ENCODE data around the gene PIAS1. TPM values are rescaled to one million over a fixed set of nuclear protein-coding genes. Genes with fewer than 3 reads are reported as not detected.

The PIAS1 gene
- total RNA-seq, 1 experiment from 2014 or later = 29.7 TPM

GRCh38 chr15:68210409-68210756 lies 156.3 kb downstream of the PIAS1 start:
- H3K27me3 Mint-ChIP-seq (ENCODE audit: low read depth) = no peaks in the 10 kb centered on the region
- DNase-seq (ENCODE audit: low spot score) = no peak
- H3K4me1 Mint-ChIP-seq = peaks cover 23% of the 10 kb centered on the region
- H3K9me3 Mint-ChIP-seq = no peaks in the 10 kb centered on the region
- no peak overlapping the region for H3K4me3 Mint-ChIP-seq
- H3K27ac Mint-ChIP-seq = no peak overlapping the region
- ChIA-PET CTCF (interaction anchor here (1.0 to 2.6 kb wide), 12 partner anchors 9 to 347 kb away, joined by 3 to 38 read pairs (median 9); partner anchors contain the start of gene CLN6), POLR2A (interaction anchor here (0.7 to 1.0 kb wide), 2 partner anchors 14 to 22 kb away, joined by 3 to 4 read pairs; no protein-coding TSS in a partner anchor)
- peaks cover 4% of the 10 kb centered on the region; the same call in 1 of the 2 replicates for H3K36me3 Mint-ChIP-seq
- no peak for ATAC-seq
- no peak for TF ChIP-seq AR (CRISPR knock-in tag; IDR thresholded peaks at IDR 0.05)
- no peak for TF ChIP-seq GABPB1 (CRISPR knock-in tag; IDR thresholded peaks at IDR 0.05)
- no peak for TF ChIP-seq JAZF1 (CRISPR knock-in tag; IDR thresholded peaks at IDR 0.05)
- no peak for TF ChIP-seq FOXJ3 (CRISPR knock-in tag; IDR thresholded peaks at IDR 0.05; ENCODE audit: borderline replicate concordance)
- TF ChIP-seq JUN (CRISPR knock-in tag; IDR thresholded peaks at IDR 0.05) = no peak
- TF ChIP-seq SMAD3 (CRISPR knock-in tag; IDR thresholded peaks at IDR 0.05; ENCODE audit: borderline replicate concordance) = no peak
- no peak for TF ChIP-seq NR1H2 (CRISPR knock-in tag; IDR thresholded peaks at IDR 0.05)
- TF ChIP-seq ZNF423 (CRISPR knock-in tag; IDR thresholded peaks at IDR 0.05) = no peak
- no peak for TF ChIP-seq OVOL2 (CRISPR knock-in tag; IDR thresholded peaks at IDR 0.05; ENCODE audit: borderline replicate concordance)

DNA sequence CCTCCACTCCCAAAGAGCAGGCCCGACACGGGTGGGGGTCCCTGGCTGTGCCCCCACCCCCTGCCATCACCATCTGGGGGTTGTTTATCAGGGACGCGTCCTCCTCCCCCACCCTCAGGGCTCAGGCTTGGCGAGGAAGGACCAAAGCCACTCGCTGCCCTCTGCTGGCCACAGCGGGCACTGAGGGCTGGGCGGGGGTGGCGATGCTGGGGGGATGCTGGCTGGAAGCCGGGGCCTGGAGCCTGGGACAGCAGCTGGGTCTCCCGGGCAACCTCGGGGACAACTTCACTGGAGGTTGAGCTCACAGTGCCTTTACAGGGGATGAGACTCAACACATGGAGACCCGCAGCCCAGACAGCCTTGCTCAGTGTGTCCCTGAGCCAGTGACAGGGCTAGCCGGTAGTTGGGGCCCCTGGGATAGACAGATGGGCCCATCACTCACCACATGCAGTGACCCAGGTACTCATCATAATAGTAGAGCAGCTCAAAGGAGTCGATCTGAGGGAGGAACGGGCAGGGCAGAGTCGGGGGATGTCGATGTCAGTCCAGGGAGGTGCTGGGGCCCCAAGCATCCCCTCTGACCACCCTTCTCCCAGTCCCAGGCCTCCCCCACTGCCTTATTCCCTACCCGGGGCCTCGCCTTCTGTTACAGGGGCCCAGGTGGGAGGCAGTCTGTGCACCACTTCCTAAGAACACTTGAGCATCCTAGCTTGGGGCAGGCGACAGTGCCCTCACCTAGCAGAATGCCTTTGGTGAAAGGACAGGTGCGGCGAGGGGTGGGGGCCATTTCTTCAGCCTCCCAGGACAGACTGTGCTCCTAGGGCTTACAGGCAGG lies 156.9 kb downstream of the PIAS1 start:
- DNase-seq (ENCODE audit: low spot score) (peak; percentile 87), ATAC-seq (peak; percentile 71)
- Mint-ChIP-seq H3K9me3 (no peaks in the 10 kb centered on the region), H3K4me1 (peaks cover 16% of the 10 kb centered on the region), H3K4me3 (no peak overlapping the region), H3K27ac (no peak overlapping the region), H3K36me3 (peaks cover 4% of the 10 kb centered on the region; the same call in 1 of the 2 replicates), H3K27me3 (ENCODE audit: low read depth) (no peaks in the 10 kb centered on the region)
- no peak for TF ChIP-seq RORB (CRISPR knock-in tag; IDR thresholded peaks at IDR 0.05)
- TF ChIP-seq, protein P1, sequence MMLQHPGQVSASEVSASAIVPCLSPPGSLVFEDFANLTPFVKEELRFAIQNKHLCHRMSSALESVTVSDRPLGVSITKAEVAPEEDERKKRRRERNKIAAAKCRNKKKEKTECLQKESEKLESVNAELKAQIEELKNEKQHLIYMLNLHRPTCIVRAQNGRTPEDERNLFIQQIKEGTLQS (CRISPR knock-in tag; conservative IDR thresholded peaks at IDR 0.05) = no peak
- TF ChIP-seq, protein P2, sequence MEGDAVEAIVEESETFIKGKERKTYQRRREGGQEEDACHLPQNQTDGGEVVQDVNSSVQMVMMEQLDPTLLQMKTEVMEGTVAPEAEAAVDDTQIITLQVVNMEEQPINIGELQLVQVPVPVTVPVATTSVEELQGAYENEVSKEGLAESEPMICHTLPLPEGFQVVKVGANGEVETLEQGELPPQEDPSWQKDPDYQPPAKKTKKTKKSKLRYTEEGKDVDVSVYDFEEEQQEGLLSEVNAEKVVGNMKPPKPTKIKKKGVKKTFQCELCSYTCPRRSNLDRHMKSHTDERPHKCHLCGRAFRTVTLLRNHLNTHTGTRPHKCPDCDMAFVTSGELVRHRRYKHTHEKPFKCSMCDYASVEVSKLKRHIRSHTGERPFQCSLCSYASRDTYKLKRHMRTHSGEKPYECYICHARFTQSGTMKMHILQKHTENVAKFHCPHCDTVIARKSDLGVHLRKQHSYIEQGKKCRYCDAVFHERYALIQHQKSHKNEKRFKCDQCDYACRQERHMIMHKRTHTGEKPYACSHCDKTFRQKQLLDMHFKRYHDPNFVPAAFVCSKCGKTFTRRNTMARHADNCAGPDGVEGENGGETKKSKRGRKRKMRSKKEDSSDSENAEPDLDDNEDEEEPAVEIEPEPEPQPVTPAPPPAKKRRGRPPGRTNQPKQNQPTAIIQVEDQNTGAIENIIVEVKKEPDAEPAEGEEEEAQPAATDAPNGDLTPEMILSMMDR (IDR thresholded peaks at IDR 0.05) = peak; percentile 75
- peak; percentile 61 for TF ChIP-seq PRDM15 (CRISPR knock-in tag; IDR thresholded peaks at IDR 0.05)
- TF ChIP-seq, protein P3, sequence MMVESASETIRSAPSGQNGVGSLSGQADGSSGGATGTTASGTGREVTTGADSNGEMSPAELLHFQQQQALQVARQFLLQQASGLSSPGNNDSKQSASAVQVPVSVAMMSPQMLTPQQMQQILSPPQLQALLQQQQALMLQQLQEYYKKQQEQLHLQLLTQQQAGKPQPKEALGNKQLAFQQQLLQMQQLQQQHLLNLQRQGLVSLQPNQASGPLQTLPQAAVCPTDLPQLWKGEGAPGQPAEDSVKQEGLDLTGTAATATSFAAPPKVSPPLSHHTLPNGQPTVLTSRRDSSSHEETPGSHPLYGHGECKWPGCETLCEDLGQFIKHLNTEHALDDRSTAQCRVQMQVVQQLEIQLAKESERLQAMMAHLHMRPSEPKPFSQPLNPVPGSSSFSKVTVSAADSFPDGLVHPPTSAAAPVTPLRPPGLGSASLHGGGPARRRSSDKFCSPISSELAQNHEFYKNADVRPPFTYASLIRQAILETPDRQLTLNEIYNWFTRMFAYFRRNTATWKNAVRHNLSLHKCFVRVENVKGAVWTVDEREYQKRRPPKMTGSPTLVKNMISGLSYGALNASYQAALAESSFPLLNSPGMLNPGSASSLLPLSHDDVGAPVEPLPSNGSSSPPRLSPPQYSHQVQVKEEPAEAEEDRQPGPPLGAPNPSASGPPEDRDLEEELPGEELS (CRISPR knock-in tag; IDR thresholded peaks at IDR 0.05) = 0 out of 2 replicates have a peak, but pooled peaks have one; percentile 57
- TF ChIP-seq, protein P4, sequence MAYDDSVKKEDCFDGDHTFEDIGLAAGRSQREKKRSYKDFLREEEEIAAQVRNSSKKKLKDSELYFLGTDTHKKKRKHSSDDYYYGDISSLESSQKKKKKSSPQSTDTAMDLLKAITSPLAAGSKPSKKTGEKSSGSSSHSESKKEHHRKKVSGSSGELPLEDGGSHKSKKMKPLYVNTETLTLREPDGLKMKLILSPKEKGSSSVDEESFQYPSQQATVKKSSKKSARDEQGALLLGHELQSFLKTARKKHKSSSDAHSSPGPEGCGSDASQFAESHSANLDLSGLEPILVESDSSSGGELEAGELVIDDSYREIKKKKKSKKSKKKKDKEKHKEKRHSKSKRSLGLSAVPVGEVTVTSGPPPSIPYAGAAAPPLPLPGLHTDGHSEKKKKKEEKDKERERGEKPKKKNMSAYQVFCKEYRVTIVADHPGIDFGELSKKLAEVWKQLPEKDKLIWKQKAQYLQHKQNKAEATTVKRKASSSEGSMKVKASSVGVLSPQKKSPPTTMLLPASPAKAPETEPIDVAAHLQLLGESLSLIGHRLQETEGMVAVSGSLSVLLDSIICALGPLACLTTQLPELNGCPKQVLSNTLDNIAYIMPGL (CRISPR knock-in tag; IDR thresholded peaks at IDR 0.05) = 0 out of 2 replicates have a peak, but pooled peaks have one; percentile 56
- CTCF ChIA-PET = interaction anchor here (0.6 to 2.6 kb wide), 17 partner anchors 9 to 348 kb away, joined by 3 to 38 read pairs (median 6); partner anchors contain the start of genes CLN6 and FEM1B
- POLR2A ChIA-PET = interaction anchor here (0.7 to 1.0 kb wide), 2 partner anchors 14 to 21 kb away, joined by 3 to 4 read pairs; no protein-coding TSS in a partner anchor

Measured in WTC11 (cell line).